Activated B cell treated with CpG ODN at 0.5 μM for 24 hours (primary cell): ENCODE results near the gene MARCHF9. TPM values are rescaled to one million over a fixed set of nuclear protein-coding genes. Genes with fewer than 3 reads are reported as not detected.
A peak's percentile ranks its signal among the peaks of the same experiment; 100 is the strongest.

Experiments
- ATAC-seq: fragments of 200-7000 bp; cut with Tn5 transposase; one replicate; pipeline ENCODE4 v1.10.0; 2021; ENCODE audit warnings: low read depth, mild to moderate bottlenecking, moderate library complexity
- CTCF ChIA-PET: fragments of 350-600 bp; sonication (Branson Sonifier 250); formaldehyde crosslinking; loops from one replicate; lab custom pipeline; 2021; ENCODE audit warnings: antibody characterized with exemption; lab: Charles Lee
- POLR2A ChIA-PET: fragments of 350-600 bp; sonication (Branson Sonifier 250); formaldehyde crosslinking; loops from one replicate; lab custom pipeline; 2021; ENCODE audit warnings: antibody characterized with exemption; lab: Charles Lee
- DNase-seq: peaks from one replicate; pipeline ENCODE4 v3.0.0; 2022
- H3K27ac Mint-ChIP-seq: one replicate; pipeline ENCODE4 v1.8.0; 2020; ENCODE audit warnings: mixed read lengths
- H3K27me3 Mint-ChIP-seq: one replicate; pipeline ENCODE4 v1.8.0; 2021; ENCODE audit warnings: mixed read lengths
- H3K36me3 Mint-ChIP-seq: one replicate; pipeline ENCODE4 v1.8.0; 2021; ENCODE audit warnings: low read depth, mixed read lengths
- H3K4me1 Mint-ChIP-seq: one replicate; pipeline ENCODE4 v1.8.0; 2021; ENCODE audit warnings: mixed read lengths
- H3K4me3 Mint-ChIP-seq: one replicate; pipeline ENCODE4 v1.8.0; 2020; ENCODE audit warnings: mild to moderate bottlenecking, mixed read lengths
- H3K9me3 Mint-ChIP-seq: one replicate; pipeline ENCODE4 v1.8.0; 2020; ENCODE audit warnings: mixed read lengths
- intact Hi-C: fragments of 100-400 bp; cut with micrococcal nuclease; formaldehyde crosslinking; loops from one replicate; pipeline ENCODE4 v1.15.1; 2024
- total RNA-seq: library from RNA; stranded (reverse); gene quantifications from 2 replicates; pipeline ENCODE4 v1.2.3, GENCODE V29; 2022
- TF ChIP-seq, protein P1 (sequence below): fragments of 200-600 bp; IDR thresholded peaks from one replicate; pipeline ENCODE4 v1.8.0; 2022; ENCODE audit warnings: antibody characterized with exemption, mild to moderate bottlenecking

Gene MARCHF9
- total RNA-seq, 1 donor from 2014 or later, result 58.2 TPM

DNA sequence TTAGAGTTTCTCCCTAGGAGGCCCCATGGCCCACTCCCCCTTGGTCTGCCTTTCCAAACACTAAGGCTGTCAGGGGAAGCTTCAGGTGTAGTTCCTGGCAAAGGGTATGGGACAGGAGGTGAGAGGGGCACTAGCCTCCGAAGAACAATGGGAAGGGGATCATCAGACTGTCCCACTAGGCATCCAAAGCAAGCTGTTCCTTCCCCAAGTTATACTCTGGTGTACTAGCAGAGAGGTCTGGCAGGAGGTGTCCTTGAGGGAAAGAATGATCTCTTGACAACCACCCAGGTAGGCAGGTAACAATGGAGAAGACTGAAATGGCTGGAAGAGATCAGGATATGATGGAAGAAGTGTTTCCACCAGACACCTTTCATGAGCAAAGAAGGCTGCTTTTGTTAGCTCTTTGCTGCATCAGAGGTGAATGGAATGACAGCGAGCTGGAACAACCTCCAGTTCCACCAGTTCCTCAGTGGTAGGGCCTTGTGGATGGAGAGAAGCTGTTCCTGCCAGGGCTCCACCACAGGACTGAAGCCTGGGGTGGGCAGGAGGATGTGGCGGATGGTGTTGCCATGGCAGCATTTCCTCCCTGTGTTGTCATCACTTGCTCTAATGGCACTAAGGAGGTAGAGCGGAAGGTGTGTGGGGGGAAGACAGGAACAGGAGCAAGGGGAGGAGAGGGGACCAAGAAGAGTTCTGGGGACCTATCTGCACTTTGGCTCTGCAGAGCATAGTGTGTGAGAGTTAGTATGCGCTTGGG is 14.1 kb upstream of the MARCHF9 start:
- ChIA-PET POLR2A (interaction anchor here (0.6 to 1.8 kb wide), 3 partner anchors 7 to 16 kb away, joined by 3 to 11 read pairs (median 6); no protein-coding TSS in a partner anchor), CTCF (interaction anchor here (0.6 to 1.4 kb wide), 6 partner anchors 19 to 158 kb away, joined by 3 to 8 read pairs (median 3); no protein-coding TSS in a partner anchor)
- intact Hi-C loops, result loop anchor here (5.0 kb wide), 1 partner anchor 284 kb away; the partner anchor contains the start of genes GLI1 and INHBE
- peak overlapping the region; percentile 88 for H3K4me3 Mint-ChIP-seq
- DNase-seq (no peak), ATAC-seq (peak; percentile 25)
- no peaks in the 10 kb centered on the region for H3K9me3 Mint-ChIP-seq
- no peaks in the 10 kb centered on the region for H3K27me3 Mint-ChIP-seq
- H3K36me3 Mint-ChIP-seq, result peaks cover 20% of the 10 kb centered on the region
- H3K4me1 Mint-ChIP-seq, result peaks cover 53% of the 10 kb centered on the region
- TF ChIP-seq, protein P1, sequence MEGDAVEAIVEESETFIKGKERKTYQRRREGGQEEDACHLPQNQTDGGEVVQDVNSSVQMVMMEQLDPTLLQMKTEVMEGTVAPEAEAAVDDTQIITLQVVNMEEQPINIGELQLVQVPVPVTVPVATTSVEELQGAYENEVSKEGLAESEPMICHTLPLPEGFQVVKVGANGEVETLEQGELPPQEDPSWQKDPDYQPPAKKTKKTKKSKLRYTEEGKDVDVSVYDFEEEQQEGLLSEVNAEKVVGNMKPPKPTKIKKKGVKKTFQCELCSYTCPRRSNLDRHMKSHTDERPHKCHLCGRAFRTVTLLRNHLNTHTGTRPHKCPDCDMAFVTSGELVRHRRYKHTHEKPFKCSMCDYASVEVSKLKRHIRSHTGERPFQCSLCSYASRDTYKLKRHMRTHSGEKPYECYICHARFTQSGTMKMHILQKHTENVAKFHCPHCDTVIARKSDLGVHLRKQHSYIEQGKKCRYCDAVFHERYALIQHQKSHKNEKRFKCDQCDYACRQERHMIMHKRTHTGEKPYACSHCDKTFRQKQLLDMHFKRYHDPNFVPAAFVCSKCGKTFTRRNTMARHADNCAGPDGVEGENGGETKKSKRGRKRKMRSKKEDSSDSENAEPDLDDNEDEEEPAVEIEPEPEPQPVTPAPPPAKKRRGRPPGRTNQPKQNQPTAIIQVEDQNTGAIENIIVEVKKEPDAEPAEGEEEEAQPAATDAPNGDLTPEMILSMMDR, result no peak
- H3K27ac Mint-ChIP-seq, result peak overlapping the region; percentile 90

DNA sequence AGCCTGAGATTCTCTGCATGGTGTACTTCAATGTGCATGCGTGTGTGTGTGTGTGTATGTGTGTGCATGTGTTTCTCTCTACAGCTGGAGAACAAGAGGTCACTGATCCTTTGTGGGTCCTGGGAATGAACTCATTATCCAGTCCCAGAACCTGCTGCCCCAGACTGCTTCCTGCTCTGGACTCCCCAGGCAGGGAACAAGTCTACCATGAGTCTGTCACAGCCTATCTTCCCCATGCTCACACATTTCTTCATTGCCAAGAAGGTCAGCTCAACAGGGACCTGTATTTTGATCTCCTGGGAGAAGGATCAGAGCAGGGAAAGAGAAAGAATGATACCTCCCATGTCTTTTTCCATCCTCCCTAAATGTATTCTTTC is 13.5 kb upstream of the MARCHF9 start:
- peak overlapping the region; percentile 88 for H3K4me3 Mint-ChIP-seq
- DNase-seq (no peak), ATAC-seq (no peak)
- no peaks in the 10 kb centered on the region for H3K9me3 Mint-ChIP-seq
- H3K27me3 Mint-ChIP-seq, result no peaks in the 10 kb centered on the region
- H3K27ac Mint-ChIP-seq, result peak overlapping the region; percentile 90
- TF ChIP-seq, protein P1, result no peak
- H3K4me1 Mint-ChIP-seq, result peaks cover 59% of the 10 kb centered on the region
- H3K36me3 Mint-ChIP-seq, result peaks cover 23% of the 10 kb centered on the region
- intact Hi-C loops, result loop anchor here (5.0 kb wide), 1 partner anchor 284 kb away; the partner anchor contains the start of genes GLI1 and INHBE
- ChIA-PET CTCF (interaction anchor here (0.6 to 1.4 kb wide), 7 partner anchors 15 to 157 kb away, joined by 3 to 8 read pairs (median 3); no protein-coding TSS in a partner anchor), POLR2A (interaction anchor here (0.6 to 1.8 kb wide), 4 partner anchors 8 to 15 kb away, joined by 3 to 11 read pairs (median 5); partner anchors contain the start of gene CDK4)

DNA sequence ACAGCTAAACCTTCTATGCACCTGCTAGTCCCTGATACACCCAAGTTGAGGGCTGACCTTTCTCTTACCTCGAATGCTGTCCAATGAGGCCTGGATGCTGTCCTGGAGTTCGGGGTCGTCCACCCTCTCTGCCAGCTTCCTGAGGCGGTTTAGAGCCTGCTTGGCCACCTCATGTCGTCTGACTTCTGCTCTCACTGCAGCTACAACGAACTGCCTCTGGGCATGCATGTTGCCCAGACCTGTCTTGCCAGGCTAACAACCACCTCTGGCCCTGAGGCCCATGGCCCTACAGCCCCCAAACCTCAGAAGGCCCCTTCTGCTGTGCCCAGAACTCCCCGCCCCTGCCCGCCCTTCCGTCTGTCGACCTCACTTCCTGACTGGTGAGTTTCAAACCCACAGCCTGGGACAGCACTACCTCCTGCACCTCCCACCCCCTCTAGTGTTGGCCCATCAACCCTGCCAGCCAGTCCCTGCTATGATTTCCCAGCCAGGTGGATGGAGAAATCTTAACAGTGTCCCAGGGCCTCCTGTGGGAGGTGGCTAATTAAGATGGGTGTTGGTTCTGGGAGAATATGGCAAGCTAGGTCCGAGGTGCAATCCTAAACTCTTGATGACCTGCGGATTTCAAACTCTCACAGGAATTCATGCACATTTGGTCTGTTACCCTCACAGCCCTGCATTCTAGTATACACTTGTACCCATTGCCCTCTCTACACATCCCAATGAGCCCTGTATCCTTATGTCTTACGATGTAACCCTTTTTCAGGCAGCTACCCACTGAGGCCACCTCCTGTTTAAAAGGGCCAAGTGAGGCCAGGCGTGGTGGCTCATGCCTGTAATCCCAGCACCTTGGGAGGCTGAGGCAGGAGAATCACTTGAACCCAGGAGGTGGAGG is 12.8 kb upstream of the MARCHF9 start:
- Mint-ChIP-seq H3K9me3 (no peaks in the 10 kb centered on the region), H3K27ac (peak overlapping the region; percentile 90), H3K36me3 (peaks cover 25% of the 10 kb centered on the region), H3K4me1 (peaks cover 59% of the 10 kb centered on the region), H3K27me3 (no peaks in the 10 kb centered on the region), H3K4me3 (peak overlapping the region; percentile 88)
- DNase-seq, result peak; percentile 44
- ChIA-PET CTCF (interaction anchor here (0.6 to 1.4 kb wide), 7 partner anchors 14 to 158 kb away, joined by 3 to 8 read pairs (median 3); no protein-coding TSS in a partner anchor), POLR2A (interaction anchor here (0.6 to 1.8 kb wide), 3 partner anchors 8 to 14 kb away, joined by 3 to 11 read pairs (median 4); partner anchors contain the start of gene CDK4)
- intact Hi-C loops, result loop anchor here (1.0 to 5.0 kb wide), 4 partner anchors 21 to 285 kb away; partner anchors contain the start of genes B4GALNT1, GLI1 and INHBE
- ATAC-seq, result peak; percentile 60
- TF ChIP-seq, protein P1, result no peak

DNA sequence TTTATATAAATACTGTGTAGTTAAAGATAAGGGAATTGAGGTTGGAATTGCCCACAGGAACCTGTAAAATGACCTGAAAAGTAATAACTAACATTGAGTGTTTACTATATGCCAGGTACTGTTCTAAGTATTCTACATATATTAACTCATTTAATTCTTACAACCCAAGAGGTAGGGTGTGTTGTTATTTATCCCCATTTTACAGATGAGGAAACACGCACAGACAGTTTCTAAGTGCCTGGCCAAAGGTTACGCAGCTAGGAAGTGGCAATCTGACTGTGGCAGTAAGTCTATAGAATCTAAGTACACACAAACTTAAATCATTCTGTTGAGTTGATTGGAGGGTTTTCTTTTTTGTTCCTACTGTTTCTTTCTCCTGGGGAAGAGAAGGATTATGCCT is 11.1 kb upstream of the MARCHF9 start:
- Mint-ChIP-seq H3K9me3 (no peaks in the 10 kb centered on the region), H3K4me3 (peak overlapping the region; percentile 86), H3K27me3 (no peaks in the 10 kb centered on the region), H3K4me1 (peaks cover 59% of the 10 kb centered on the region), H3K36me3 (peaks cover 40% of the 10 kb centered on the region), H3K27ac (peak overlapping the region; percentile 89)
- no peak for ATAC-seq
- intact Hi-C loops, result loop anchor here (1.0 to 5.0 kb wide), 9 partner anchors 9 to 286 kb away; partner anchors contain the start of genes B4GALNT1, CDK4, EEF1AKMT3 and GLI1
- ChIA-PET POLR2A (interaction anchor here (1.1 to 2.7 kb wide), 4 partner anchors 10 to 152 kb away, joined by 3 to 28 read pairs (median 3); partner anchors contain the start of gene MARCHF9), CTCF (interaction anchor here (1.9 kb wide), 1 partner anchor 13 kb away, joined by 14 read pairs; no protein-coding TSS in a partner anchor)
- DNase-seq, result no peak
- TF ChIP-seq, protein P1, result no peak
